DMS153 treated with DMSO at 0.1 percent for 48 hours (cell line): ENCODE results near the gene RAB10.
"Not testable (repeated sequence)": the region's sequence is repeated elsewhere in the genome, so short reads cannot be mapped to it uniquely, and the experiment has no call there.

Source experiments
- DNase-seq: peaks from one replicate; lab custom pipeline; 2025; ENCODE audit not compliant: unreplicated experiment; lab: John Stamatoyannopoulos, UW

Gene RAB10

DNA sequence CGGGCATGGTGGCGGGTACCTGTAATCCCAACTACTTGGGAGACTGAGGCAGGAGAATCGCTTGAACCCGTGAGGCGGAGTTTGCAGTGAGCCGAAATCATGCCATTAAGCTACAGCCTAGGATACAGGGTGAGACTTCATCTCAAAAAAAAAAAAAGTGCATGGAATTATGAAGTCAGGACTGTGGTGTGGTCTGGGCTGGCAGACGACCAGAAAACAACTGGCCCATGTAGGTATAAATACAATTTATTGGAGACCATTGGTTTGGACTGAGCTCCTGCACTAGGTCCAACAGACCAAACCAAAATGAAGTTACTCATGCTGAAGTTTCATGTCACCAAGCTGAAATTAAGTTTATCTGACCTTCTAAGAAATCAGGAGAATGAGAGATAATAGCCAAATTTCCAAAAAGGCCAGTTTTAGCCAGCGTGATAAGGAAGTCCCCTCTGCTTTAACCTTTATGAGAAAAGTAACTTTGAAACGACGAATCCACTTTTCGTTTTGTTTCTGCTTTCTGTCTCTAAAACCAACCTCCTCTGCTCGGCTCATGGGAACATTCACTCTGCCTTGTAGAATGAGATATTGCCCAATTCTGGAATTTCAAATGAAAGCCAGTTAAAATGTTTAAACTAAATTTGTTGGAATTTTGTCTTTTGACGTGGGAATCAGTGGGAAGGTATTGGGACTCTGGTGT lies 17.7 kb upstream of the RAB10 start:
- no peak for DNase-seq

DNA sequence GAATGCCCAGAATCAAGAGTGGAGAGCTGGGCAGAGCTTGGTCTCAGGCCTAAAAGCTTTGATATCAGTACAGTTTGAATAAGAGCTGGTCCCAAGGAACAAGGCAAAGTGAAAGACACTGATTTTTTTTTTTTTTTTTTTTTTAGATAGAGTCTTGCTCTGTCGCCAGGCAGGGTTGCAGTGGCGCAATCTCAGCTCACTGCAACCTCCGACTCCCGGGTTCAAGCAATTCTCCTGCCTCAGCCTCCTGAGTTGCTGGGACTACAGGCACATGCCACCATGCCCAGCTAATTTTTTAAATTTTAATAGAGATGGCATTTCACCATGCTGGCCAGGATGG lies 17.2 kb upstream of the RAB10 start:
- not testable (repeated sequence) for DNase-seq

DNA sequence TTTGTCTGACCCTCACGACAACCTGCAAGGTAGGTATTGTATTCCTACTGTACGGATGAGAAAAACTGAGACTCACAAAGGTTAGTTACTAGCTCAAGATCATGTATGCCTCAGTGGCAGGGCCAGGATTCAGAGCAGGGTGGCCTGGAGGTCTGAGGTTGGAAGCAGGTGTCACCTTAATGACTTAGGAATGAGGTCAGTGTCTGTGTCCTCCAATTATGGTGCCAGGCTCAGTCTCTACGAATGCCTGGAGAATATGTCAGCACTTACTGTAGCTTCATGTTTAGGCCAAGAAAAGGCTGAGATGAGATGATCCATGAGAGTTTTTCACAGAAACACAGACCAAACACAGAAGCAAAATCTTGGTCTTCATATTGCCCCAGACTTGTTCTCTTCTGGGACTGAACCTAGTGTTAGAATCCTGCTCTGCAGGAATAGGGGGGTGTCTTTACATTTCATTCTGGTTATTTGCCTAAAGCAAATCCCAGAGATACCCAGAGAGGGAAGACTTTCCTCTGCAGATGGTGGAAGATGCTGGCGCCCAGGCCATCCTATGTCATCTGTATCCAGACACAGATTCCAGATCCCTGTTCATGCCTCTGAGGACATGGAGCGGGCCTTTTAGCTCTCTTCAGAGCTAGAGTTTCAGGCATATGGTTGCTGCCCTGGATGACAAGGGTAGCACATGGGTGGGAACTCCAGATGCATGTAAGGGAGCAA lies 16.3 kb upstream of the RAB10 start:
- no peak for DNase-seq

DNA sequence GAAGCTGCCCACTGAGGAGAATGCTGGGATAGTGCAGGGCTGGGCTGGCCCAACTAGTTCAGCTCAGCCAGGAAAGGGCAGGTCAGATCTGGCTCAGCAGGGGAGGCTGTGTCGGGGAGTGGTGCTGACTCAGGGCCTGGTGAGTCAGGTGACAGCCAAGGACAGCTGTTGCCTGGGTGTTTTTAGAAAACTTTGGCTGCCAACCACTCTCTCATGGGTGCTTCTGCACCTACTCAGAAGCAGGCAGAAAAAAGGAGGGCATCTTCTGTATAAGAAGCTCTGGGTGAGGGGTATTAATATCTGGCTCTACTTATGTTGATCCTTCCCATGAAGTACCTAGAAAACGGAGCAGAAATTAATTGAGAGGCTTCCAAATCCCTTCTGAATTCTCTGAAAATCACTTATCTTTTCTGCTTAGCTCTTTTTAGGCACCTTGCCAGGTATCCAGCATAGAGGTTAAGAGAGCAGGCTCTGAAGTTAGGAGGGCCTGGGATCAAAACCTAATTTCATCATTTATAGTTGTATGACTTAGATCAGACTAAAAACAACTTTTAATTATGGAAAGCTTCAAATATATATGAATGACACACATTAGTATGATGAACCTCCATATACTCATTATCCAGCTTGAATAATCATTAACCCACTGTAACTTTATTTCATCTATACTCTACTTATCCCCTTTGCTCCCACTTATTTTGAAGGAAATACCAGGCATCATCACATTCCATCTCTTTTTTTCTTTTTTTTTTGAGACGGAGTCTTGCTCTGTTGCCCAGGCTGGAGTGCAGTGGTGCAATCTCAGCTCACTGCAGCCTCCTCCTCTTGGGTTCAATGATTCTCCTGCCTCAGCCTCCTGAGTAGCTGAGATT lies 15.5 kb upstream of the RAB10 start:
- no peak for DNase-seq

DNA sequence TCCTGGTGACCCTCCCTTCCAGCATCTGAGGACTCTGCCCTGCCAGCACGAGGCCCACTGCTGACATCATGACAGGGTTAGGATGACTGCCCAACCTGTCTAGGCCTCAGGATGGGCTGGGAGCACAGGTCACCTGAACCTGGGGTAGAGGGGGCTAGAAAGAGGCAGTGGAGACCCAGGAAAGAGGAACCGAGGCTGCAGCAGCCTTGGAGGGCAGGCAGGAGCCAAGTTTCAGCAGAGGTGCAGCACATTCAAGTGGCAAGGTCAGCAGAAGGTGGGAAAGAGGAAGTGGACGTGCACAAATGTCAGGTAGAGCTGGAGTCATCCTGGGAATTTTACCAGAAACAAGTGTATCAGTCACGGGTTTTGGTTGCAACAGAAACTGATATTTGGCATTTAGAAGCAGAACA lies 13.6 kb upstream of the RAB10 start:
- no peak for DNase-seq

DNA sequence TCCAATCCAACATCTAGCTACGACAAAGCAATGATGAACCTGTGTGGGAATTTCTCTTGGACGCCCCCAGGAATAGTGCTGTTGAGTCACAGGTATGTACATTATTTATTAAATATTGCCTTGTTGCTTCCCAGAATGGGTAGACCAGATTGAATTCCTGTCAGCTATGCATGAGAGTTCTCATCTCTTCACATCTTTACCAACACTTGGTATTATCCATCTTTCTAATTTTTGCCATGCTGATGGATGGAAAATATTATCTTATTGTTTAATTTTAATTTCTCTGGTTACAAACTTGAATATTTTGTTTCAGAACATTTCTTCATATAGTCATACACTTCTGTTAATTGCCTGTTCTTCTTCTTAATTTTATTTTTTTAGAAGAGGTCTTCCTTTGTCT lies 9.6 kb upstream of the RAB10 start:
- no peak for DNase-seq

DNA sequence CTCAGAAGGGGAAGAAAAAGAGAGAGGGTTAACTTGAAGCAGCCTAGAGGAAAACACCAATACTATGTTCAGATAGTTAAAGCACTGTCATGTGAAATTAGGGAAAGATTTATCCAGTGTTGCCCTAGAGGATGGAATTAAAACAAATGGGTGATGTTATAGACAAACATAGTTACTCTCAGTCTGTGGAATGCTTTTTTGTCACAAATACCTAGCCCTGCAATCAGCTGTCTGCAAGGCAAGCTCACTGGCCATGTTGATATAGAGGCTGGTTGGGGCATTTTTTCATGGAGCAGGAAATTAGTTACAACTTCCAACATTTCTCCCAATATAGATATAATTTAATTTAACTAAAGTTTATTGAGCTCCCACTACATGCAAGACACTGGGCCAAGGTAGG lies 8.4 kb upstream of the RAB10 start:
- no peak for DNase-seq

DNA sequence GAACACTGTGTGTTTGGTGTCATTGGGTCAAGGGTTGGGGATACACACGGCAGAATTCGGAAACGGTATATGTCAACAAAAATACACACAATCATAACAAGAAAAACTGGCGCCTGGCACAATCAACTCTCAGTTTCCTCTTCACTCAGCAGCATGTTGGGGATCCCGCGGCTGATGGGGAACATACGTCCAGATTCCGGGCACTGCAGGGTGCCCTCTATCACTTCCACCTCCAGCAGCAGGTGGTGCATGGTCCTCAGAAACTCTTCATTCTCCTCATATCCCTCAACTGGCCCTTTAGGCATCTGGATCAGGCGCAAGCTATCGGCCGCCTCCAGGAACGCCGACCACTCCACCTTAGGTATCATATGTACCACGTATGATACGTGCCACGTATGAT lies 5.8 kb upstream of the RAB10 start:
- not testable (repeated sequence) for DNase-seq

DNA sequence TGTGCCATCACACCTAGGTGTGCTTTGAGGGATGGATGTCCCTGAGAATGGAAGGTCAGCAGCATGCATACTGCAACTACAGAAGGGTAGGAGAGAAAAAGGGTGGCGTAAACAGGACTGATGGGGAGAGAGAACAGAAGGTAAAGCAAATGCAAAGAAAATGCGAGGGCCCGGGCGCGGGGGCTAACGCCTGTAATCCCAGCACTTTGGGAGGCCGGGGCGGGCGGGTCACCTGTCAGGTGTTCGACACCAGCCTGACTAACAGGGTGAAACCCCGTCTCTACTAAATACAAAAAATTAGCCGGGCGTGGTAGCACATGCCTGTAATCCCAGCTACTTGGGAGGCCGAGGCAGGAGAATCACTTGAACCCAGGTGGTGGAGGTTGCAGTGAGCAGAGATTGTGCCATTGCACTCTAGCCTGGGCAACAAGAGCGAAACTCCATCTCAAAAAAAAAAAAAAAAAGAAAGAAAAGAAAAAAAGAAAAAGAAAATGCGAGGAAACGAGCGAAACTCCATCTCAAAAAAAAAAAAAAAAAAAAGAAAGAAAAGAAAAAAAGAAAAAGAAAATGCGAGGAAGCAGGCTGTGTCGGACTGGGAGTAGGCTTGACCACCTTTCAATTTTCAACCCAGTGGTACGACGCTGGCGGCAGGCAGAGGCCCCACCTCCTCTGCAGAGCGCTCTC lies 1.2 kb upstream of the RAB10 start:
- DNase-seq: not testable (repeated sequence)

DNA sequence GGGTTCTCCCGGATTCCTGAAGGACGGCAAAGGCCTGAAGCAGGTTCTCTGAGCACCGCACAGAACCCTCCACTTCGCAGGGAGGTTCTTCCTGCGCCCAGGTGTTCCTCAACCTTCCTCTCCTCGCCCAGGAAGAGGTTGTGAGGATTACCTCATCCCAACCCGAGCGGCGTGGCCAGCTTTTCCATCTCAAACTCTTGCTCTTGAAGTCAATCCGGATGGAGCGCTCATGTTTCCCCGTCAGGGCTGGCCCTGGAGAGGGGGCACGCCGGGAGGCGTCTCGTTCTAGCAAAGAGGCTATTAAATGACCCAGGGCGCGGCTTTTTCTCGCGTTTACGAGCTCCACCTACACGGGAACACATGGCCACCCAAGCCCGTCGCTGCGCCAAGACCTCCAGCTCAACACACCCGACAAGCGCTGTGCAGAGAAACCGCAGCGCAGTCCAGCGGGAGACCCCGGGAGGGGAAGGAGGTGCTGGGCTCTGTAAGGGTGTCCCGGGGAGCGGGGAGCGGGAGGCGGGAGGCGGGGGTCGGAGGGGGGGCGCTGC lies 540 bp upstream of the RAB10 start:
- DNase-seq: peak; percentile 87

DNA sequence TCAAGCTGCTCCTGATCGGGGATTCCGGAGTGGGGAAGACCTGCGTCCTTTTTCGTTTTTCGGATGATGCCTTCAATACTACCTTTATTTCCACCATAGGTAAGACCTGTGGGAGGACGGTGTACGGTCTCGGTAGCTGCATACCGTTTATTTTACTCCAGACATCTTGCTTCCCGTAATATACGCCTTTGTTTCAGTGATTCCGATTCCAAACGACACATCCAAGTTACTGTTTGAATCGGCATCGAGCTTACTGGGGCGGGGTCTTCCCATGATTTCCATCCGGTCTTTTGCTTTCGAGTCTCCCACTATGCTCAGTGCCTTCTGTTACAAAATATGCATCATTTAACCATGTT lies 731 bp downstream of the RAB10 start:
- DNase-seq: no peak

DNA sequence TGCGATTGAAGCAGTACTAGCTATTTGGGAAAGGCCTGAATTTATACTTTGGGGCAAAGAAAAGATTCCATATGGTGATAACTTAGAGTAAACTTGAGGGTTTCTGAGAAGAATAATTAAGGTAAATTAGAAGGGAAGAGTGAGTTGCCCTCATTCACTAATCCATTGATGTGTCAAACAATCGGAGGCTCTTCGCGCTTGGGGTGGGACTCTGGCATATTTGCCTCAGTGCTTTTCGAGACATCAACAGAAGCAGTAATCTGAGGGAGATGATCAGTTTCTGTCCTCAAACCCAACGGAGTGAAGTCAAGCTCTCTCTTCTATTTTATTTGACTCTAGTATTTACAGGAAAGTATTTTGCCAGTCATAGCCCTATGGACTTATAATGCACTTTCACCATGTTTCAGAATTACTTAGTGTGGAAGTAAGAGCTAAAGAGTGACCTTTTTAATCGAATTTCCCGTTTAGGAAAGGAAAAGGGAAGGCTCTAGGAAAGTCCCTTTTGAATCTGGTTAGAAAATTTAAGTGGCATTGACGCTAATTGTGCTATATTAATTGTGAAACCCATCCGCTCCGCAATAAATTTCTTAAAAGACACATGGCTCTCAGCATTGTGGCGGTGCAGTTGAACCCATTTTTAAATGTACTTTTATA lies 1.3 kb downstream of the RAB10 start:
- no peak for DNase-seq

DNA sequence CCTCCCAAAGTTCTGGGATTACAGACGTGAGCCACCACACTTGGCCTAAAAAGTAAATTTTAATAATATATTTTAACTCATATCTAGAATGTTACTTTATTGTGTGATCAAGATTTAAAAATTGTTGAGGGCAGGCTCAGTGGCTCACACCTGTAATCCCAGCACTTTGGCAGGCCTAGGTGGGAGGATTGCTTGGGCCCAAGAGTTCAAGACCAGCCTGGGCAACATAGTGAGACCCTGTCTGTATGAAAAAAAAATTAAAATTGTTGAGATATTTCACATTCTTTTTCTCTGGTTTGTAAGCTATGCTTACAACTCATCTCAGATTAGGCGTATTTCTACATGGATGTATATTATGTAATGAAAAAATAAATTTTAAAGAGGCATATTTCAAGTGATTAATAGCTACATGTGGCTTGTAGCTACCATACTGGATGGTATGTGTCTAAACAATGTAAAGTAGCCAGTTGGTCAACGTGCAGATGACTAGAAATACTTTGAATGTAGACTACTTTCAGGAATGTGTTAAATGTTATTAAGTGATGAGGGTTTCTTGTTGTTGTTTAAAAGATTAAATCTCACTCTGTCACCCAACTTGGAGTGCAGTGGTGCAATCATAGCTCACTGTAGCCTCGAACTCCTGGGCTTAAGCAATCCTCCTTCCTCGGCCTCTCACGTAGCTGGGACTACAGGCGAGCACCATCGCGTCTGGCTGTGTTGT lies 5.9 kb downstream of the RAB10 start:
- no peak for DNase-seq

DNA sequence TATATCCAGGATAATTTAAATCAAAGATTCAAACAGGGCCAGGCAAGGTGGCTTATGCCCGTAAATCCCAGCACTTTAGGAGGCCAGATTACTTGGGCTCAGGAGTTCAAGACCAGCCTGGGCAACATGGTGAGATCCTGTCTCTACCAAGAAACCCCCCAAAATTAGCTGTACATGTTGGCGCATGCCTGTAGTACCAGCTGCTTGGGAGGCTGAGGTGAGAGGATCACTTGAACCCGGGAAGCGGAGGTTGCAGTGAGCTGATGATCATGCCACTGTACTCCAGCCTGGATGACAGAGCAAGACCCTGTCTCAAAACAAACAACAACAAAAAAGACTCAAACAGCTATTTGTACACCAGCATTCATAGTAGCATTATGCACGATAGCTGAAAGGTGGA lies 9.2 kb downstream of the RAB10 start:
- no peak for DNase-seq

DNA sequence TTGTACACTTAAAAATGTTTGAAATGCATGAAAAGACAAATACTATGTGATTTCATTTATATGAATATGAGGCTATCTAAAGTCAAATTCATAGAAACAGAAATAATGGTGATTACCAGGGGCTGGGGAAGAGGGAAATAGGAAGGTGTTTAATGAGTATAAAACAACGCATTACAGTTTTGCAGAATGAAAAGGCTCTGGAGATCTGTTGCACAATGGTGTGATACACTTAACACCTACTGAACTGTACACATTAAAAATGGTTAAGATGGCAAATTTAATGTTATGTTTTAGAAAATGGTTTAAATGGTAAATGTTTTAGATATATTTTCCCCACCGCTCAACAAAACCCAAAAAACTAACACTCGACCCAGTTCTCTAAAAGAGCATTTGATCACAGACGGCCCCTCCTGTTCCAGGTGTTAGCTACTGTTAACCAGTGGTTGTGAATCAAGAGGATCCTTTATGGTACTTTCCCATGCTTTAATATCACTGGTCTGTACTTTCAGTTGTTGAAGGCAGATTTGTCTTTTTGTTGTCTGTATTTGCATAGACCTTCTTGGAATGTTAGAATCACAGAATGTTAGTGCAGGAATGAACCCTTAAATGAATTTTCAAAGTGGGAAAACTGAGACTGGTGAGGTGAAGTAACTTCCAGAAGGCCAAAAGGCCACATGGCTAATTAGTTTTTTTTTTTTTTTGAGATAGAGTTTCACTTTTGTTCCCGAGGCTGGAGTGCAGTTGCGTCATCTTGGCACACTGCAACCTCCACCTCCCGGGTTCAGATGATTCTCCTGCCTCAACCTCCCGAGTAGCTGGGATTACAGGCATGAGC lies 10.2 kb downstream of the RAB10 start:
- DNase-seq: no peak

DNA sequence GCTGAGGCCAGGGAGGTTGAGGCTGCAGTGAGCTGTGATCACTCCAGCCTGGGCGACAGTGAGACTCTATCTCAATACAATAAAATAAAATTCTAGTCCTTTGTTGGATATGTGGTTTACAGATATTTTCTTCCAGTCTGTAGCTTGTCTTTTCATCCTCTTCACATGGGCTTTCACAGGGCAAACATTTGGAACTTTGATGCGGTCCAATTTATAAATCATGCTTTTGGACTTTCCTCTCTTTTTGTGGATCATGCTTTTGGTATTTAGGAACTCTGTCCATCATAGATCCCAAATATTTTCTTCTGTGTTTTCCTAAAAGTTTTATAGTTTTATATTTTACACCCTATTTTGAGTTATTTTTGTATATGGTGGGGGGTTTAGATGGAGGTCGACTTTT lies 14.9 kb downstream of the RAB10 start:
- no peak for DNase-seq

DNA sequence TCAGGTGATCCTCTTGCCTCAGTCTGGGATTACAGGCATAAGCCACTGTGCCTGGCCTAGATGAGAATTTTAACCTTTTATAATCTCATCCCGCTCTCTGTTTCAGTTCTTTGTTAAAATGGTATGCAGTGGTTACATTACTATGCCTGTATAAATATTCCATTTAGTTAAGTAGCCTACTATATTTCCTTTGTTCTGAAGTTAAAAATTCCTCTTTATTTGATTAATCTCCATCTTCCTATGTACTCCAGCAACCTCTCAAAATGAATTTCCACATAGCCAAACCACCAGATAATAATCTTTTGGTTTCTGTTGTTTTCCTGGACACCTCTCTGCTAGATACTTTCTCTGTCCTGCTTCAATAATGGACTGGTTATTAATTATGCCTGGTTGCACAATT lies 15.8 kb downstream of the RAB10 start:
- DNase-seq: no peak

DNA sequence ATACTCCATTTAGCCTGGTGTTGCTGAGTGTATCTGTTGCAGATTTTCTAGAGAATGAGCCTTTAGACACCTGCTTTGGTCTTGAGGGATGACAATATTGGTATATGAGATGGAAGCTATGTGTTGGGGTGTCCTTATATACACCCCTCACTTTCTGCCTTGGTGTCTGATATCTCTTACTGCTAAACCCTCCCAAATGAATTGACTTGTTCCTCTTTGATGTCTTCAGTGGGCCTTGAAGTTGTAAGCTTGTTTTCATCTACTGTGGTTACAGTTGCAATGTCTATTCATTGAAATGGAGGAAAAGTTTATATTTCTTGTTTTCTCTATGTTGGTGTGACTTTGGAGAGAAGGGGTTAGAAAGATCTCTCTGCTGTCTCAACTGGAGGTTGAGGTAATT lies 18.9 kb downstream of the RAB10 start:
- no peak for DNase-seq
